Astrocyte (in vitro differentiated cells and primary cell): ENCODE results near the gene FXYD5.

Experiments used
- CTCF ChIP-seq: IDR thresholded peaks from 2 replicates; pipeline ENCODE4 v1.5.1; 2011; ENCODE audit warnings: low read depth, mild to moderate bottlenecking, inconsistent platforms, low read length, moderate library complexity; ENCODE audit not compliant: insufficient read depth
- EZH2 ChIP-seq: IDR thresholded peaks from 2 replicates; pipeline ENCODE4 v1.6.1; 2012; ENCODE audit warnings: mild to moderate bottlenecking, low read length, inconsistent platforms; ENCODE audit not compliant: insufficient read depth

- no peak for TF ChIP-seq CTCF
- TF ChIP-seq EZH2, result no peak
These were observed 21.6 kb downstream of the FXYD5 start for GRCh38 chr19:35176181-35176570.
